22Rv1 (cell line): ENCODE data around the gene NKD1.

Experiments
- H3K27ac ChIP-seq: fragments of 450-650 bp; 2 replicates; pipeline ENCODE4 v1.5.1; 2017
- CTCF ChIP-seq: fragments of 450-650 bp; IDR thresholded peaks from 2 replicates; pipeline ENCODE4 v1.5.1; 2017; ENCODE audit warnings: mild to moderate bottlenecking
- ZFX ChIP-seq: fragments of 450-650 bp; IDR thresholded peaks from 2 replicates; pipeline ENCODE4 v1.6.1; 2017; ENCODE audit warnings: antibody characterized with exemption, borderline replicate concordance

The NKD1 gene

GRCh38 chr16:50555269-50555875, 7.2 kb downstream of the NKD1 start:
- TF ChIP-seq ZFX (no peak), CTCF (no peak)

GRCh38 chr16:50555952-50556673, 7.9 kb downstream of the NKD1 start:
- TF ChIP-seq CTCF, result no peak
- no peak for TF ChIP-seq ZFX
- no peak overlapping the region for H3K27ac ChIP-seq

More at GRCh38 chr16:50555269-50555875, 7.2 kb downstream of the NKD1 start:
- H3K27ac ChIP-seq, result no peak overlapping the region

GRCh38 chr16:50557046-50557445, 8.8 kb downstream of the NKD1 start:
- H3K27ac ChIP-seq, result no peak overlapping the region
- TF ChIP-seq ZFX (no peak), CTCF (no peak)

GRCh38 chr16:50558913-50559312, 10.7 kb downstream of the NKD1 start:
- no peak overlapping the region for H3K27ac ChIP-seq
- TF ChIP-seq ZFX (no peak), CTCF (no peak)

GRCh38 chr16:50559342-50559741, 11.1 kb downstream of the NKD1 start:
- TF ChIP-seq ZFX, result no peak
- no peak for TF ChIP-seq CTCF
- no peak overlapping the region for H3K27ac ChIP-seq

- TF ChIP-seq CTCF (no peak), ZFX (no peak)
- H3K27ac ChIP-seq, result no peak overlapping the region
Measured at GRCh38 chr16:50559804-50560514, 11.8 kb downstream of the NKD1 start.
